ENCODE results near the gene VMAC.
"Not testable (repeated sequence)": the region's sequence is repeated elsewhere in the genome, so short reads cannot be mapped to it uniquely, and the experiment has no call there.

Gene VMAC

GRCh38 chr19:5873617-5874199 is 31.0 kb upstream of the VMAC start:
- Histone ChIP-seq H3K4me1 (ENCODE audit: insufficient read depth, low read length) (peaks cover 7% of the 10 kb centered on the region), H3K4me3 (ENCODE audit: low read depth in 1 of 2, low read length in 2 of 2) (no peak overlapping the region), H3K9me3 (ENCODE audit: low read length) (no peaks in the 10 kb centered on the region), H3K36me3 (ENCODE audit: insufficient read depth, low read length) (no peaks in the 10 kb centered on the region), H3K9ac (ENCODE audit: low read length) (no peak overlapping the region), H3K27me3 (ENCODE audit: control insufficient read depth in 1 of 2, insufficient read depth in 2 of 2, low read length in 2 of 2) (no peaks in the 10 kb centered on the region), H3K27ac (ENCODE audit: low read depth, low read length) (no peak overlapping the region)

- not testable (repeated sequence) for H3K4me3 ChIP-seq (ENCODE audit: low read depth in 1 of 2, low read length in 2 of 2); H3K27ac ChIP-seq (ENCODE audit: low read depth, low read length); H3K9ac ChIP-seq (ENCODE audit: low read length); H3K9me3 ChIP-seq (ENCODE audit: low read length); H3K27me3 ChIP-seq (ENCODE audit: control insufficient read depth in 1 of 2, insufficient read depth in 2 of 2, low read length in 2 of 2); H3K36me3 ChIP-seq (ENCODE audit: insufficient read depth, low read length)
- H3K4me1 ChIP-seq (ENCODE audit: insufficient read depth, low read length): peaks cover 12% of the 10 kb centered on the region
These were observed 30.2 kb upstream of the VMAC start for GRCh38 chr19:5874496-5874895.

GRCh38 chr19:5877427-5877826 is 27.2 kb upstream of the VMAC start:
- Histone ChIP-seq H3K4me1 (ENCODE audit: insufficient read depth, low read length) (peaks cover 26% of the 10 kb centered on the region), H3K27ac (ENCODE audit: low read depth, low read length) (no peak overlapping the region)

GRCh38 chr19:5877882-5878281 is 26.8 kb upstream of the VMAC start:
- Histone ChIP-seq H3K9me3 (ENCODE audit: low read length) (no peaks in the 10 kb centered on the region), H3K36me3 (ENCODE audit: insufficient read depth, low read length) (no peaks in the 10 kb centered on the region), H3K27ac (ENCODE audit: low read depth, low read length) (no peak overlapping the region), H3K4me3 (ENCODE audit: low read depth in 1 of 2, low read length in 2 of 2) (no peak overlapping the region), H3K27me3 (ENCODE audit: control insufficient read depth in 1 of 2, insufficient read depth in 2 of 2, low read length in 2 of 2) (no peaks in the 10 kb centered on the region), H3K9ac (ENCODE audit: low read length) (no peak overlapping the region), H3K4me1 (ENCODE audit: insufficient read depth, low read length) (peaks cover 26% of the 10 kb centered on the region)

More at GRCh38 chr19:5877427-5877826, 27.2 kb upstream of the VMAC start:
- Histone ChIP-seq H3K9me3 (ENCODE audit: low read length) (no peaks in the 10 kb centered on the region), H3K9ac (ENCODE audit: low read length) (no peak overlapping the region), H3K27me3 (ENCODE audit: control insufficient read depth in 1 of 2, insufficient read depth in 2 of 2, low read length in 2 of 2) (no peaks in the 10 kb centered on the region), H3K4me3 (ENCODE audit: low read depth in 1 of 2, low read length in 2 of 2) (no peak overlapping the region), H3K36me3 (ENCODE audit: insufficient read depth, low read length) (no peaks in the 10 kb centered on the region)

GRCh38 chr19:5880196-5880595 is 24.5 kb upstream of the VMAC start:
- Histone ChIP-seq H3K4me3 (ENCODE audit: low read depth in 1 of 2, low read length in 2 of 2) (no peak overlapping the region), H3K4me1 (ENCODE audit: insufficient read depth, low read length) (peaks cover 26% of the 10 kb centered on the region), H3K9me3 (ENCODE audit: low read length) (no peaks in the 10 kb centered on the region), H3K36me3 (ENCODE audit: insufficient read depth, low read length) (no peaks in the 10 kb centered on the region), H3K27me3 (ENCODE audit: control insufficient read depth in 1 of 2, insufficient read depth in 2 of 2, low read length in 2 of 2) (no peaks in the 10 kb centered on the region), H3K9ac (ENCODE audit: low read length) (no peak overlapping the region), H3K27ac (ENCODE audit: low read depth, low read length) (peak overlapping the region; percentile 72)

GRCh38 chr19:5880604-5881078 is 24.0 kb upstream of the VMAC start:
- peak overlapping the region in 1 of 2 donors; percentile 41 for H3K4me3 ChIP-seq (ENCODE audit: low read depth in 1 of 2, low read length in 2 of 2)
- no peaks in the 10 kb centered on the region for H3K9me3 ChIP-seq (ENCODE audit: low read length)
- H3K4me1 ChIP-seq (ENCODE audit: insufficient read depth, low read length): peaks cover 26% of the 10 kb centered on the region
- H3K36me3 ChIP-seq (ENCODE audit: insufficient read depth, low read length): no peaks in the 10 kb centered on the region
- H3K27me3 ChIP-seq (ENCODE audit: control insufficient read depth in 1 of 2, insufficient read depth in 2 of 2, low read length in 2 of 2): no peaks in the 10 kb centered on the region
- no peak overlapping the region for H3K9ac ChIP-seq (ENCODE audit: low read length)
- peak overlapping the region; percentile 82 for H3K27ac ChIP-seq (ENCODE audit: low read depth, low read length)

- no peaks in the 10 kb centered on the region for H3K9me3 ChIP-seq (ENCODE audit: low read length)
- H3K27me3 ChIP-seq (ENCODE audit: control insufficient read depth in 1 of 2, insufficient read depth in 2 of 2, low read length in 2 of 2): no peaks in the 10 kb centered on the region
- no peak overlapping the region for H3K4me3 ChIP-seq (ENCODE audit: low read depth in 1 of 2, low read length in 2 of 2)
- peaks cover 20% of the 10 kb centered on the region for H3K4me1 ChIP-seq (ENCODE audit: insufficient read depth, low read length)
- H3K9ac ChIP-seq (ENCODE audit: low read length): no peak overlapping the region
- peak overlapping the region; percentile 17 for H3K27ac ChIP-seq (ENCODE audit: low read depth, low read length)
- H3K36me3 ChIP-seq (ENCODE audit: insufficient read depth, low read length): no peaks in the 10 kb centered on the region
These were observed 23.0 kb upstream of the VMAC start for GRCh38 chr19:5881543-5882299.

GRCh38 chr19:5882421-5882968 is 22.2 kb upstream of the VMAC start:
- Histone ChIP-seq H3K9me3 (ENCODE audit: low read length) (no peaks in the 10 kb centered on the region), H3K4me1 (ENCODE audit: insufficient read depth, low read length) (peaks cover 19% of the 10 kb centered on the region), H3K27me3 (ENCODE audit: control insufficient read depth in 1 of 2, insufficient read depth in 2 of 2, low read length in 2 of 2) (no peaks in the 10 kb centered on the region), H3K27ac (ENCODE audit: low read depth, low read length) (peak overlapping the region; percentile 17), H3K4me3 (ENCODE audit: low read depth in 1 of 2, low read length in 2 of 2) (no peak overlapping the region), H3K36me3 (ENCODE audit: insufficient read depth, low read length) (no peaks in the 10 kb centered on the region), H3K9ac (ENCODE audit: low read length) (no peak overlapping the region)

GRCh38 chr19:5883157-5883873 is 21.4 kb upstream of the VMAC start:
- not testable (repeated sequence) for H3K36me3 ChIP-seq (ENCODE audit: insufficient read depth, low read length); H3K9ac ChIP-seq (ENCODE audit: low read length); H3K4me3 ChIP-seq (ENCODE audit: low read depth in 1 of 2, low read length in 2 of 2); H3K27ac ChIP-seq (ENCODE audit: low read depth, low read length); H3K27me3 ChIP-seq (ENCODE audit: control insufficient read depth in 1 of 2, insufficient read depth in 2 of 2, low read length in 2 of 2); H3K9me3 ChIP-seq (ENCODE audit: low read length)
- peaks cover 19% of the 10 kb centered on the region for H3K4me1 ChIP-seq (ENCODE audit: insufficient read depth, low read length)

- H3K36me3 ChIP-seq (ENCODE audit: insufficient read depth, low read length); H3K9ac ChIP-seq (ENCODE audit: low read length); H3K9me3 ChIP-seq (ENCODE audit: low read length); H3K4me3 ChIP-seq (ENCODE audit: low read depth in 1 of 2, low read length in 2 of 2); H3K27me3 ChIP-seq (ENCODE audit: control insufficient read depth in 1 of 2, insufficient read depth in 2 of 2, low read length in 2 of 2); H3K27ac ChIP-seq (ENCODE audit: low read depth, low read length): not testable (repeated sequence)
- peaks cover 16% of the 10 kb centered on the region for H3K4me1 ChIP-seq (ENCODE audit: insufficient read depth, low read length)
These were observed 20.4 kb upstream of the VMAC start for GRCh38 chr19:5884065-5884811.
